ENCODE measurements around the gene IL23R.
"Not testable (repeated sequence)": the region's sequence is repeated elsewhere in the genome, so short reads cannot be mapped to it uniquely, and the experiment has no call there.

IL23R gene

DNA sequence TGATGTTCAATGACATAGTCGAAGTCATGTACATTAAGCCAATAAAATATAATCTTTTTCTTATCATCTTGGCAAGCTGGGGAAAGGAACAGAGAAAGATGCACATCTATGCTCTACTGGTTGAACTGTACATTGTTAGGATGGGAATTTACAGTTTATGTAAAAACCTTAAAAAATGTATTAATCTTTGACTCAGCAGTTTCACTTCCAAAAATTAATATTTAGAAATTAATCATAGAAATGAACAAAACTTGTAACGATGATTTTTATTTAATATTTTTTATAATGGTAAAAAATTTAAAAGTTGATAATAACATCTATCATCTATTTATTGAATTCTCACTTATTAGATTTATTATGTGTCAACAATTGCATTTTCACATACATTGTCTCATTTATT is 25.8 kb upstream of the IL23R start:
- no peak for TF ChIP-seq ZNF274 (IDR thresholded peaks at IDR 0.05; ENCODE audit: low read depth, low read length)
- no peak overlapping the region for H3K4me3 ChIP-seq (ENCODE audit: low read length)

DNA sequence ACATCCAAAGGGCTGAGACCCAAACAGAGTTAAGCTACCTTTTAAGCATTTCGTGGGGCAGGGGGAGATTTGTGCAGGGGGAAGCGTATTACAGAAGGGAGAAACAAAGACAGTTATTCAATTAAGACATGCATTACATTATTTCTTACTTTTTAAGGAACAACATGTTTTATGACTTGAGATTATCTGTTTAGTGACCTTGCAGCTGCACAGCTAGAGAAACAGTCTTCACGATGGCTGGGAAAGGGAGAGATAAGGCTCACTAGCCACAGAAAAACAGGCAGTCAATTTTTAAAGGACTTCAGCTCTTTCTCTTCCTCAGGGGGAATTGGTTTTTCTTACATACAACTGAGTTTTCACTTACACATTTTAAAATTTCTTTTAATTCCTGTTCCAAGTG is 24.4 kb upstream of the IL23R start:
- not testable (repeated sequence) for H3K4me3 ChIP-seq (ENCODE audit: low read length)

DNA sequence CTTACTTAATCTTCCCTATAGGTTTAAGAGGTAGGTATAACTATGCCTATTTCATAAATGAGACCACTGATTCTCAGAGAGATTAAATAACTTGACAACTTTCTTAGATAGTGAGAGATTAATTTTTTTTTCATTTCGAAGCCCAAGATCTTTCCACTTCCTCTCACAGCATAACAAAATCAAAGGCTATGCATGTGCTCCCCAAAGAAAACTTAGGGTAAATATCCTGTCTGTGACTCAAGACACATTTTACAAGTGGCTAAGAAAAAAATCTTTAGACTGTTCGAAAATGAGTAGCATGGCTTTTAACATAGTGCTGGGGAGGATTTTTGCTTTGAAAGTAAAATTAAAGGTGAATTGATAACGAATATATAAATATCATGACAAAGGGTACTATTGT is 23.3 kb upstream of the IL23R start:
- TF ChIP-seq ZNF274 (IDR thresholded peaks at IDR 0.05; ENCODE audit: low read depth, low read length) = no peak
- H3K4me3 ChIP-seq (ENCODE audit: low read length) = no peak overlapping the region

DNA sequence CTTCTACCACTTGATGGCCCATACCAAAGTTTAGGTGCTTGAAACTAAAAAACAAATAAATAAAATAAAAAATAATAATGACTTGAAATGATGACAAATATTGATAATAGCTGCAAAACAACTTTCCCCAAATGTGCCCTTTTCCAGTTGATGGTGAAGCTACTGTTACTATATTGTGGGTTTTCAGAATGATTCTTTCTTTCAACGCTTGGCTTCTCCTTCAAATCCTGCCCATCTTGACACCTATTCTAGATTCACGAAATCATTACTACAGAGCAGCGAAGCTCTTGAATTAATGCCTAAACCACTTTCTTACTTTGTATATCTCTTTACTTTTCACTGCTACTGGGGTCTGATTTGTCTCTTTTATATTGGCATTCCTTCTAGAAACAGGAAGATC is 22.3 kb upstream of the IL23R start:
- no peak for TF ChIP-seq ZNF274 (IDR thresholded peaks at IDR 0.05; ENCODE audit: low read depth, low read length)
- H3K4me3 ChIP-seq (ENCODE audit: low read length) = no peak overlapping the region

DNA sequence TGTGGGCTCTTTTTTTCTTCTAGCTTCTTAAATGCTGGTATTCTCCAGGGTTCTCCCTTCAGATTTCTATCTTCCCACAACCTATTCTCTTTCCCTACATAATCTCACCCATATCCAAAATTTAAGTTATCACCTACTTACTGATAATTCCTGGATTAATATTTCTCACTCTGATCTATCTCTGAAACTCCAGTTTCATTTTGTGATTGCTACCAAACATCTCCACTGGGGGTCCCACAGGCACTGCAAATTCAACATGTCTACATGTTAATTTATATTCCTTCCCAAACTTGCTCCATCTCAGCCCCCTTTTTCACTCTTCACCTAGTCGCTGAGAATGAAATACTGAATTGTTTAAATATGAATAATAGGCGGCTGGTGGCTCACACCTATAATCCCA is 21.6 kb upstream of the IL23R start:
- TF ChIP-seq ZNF274 (IDR thresholded peaks at IDR 0.05; ENCODE audit: low read depth, low read length) = no peak
- no peak overlapping the region for H3K4me3 ChIP-seq (ENCODE audit: low read length)

DNA sequence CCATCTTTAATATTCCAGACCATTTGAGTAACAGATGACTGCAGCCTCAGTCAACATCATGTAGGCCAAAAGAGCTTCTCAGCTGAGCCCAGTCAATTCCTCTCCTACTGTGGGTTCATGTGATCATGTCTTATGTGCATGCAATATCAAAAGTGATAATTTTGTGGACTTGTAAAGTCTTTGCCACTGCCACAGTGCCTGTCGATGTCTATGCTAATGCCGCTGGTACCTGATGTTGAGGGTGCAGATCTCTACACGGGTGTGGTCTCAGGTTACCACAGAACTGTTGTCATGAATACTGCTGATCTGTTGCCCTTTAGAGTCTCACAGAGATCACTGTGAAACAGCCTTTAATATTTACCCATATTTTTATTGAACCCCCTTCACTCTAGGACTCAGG is 20.2 kb upstream of the IL23R start:
- TF ChIP-seq ZNF274 (IDR thresholded peaks at IDR 0.05; ENCODE audit: low read depth, low read length) = no peak

DNA sequence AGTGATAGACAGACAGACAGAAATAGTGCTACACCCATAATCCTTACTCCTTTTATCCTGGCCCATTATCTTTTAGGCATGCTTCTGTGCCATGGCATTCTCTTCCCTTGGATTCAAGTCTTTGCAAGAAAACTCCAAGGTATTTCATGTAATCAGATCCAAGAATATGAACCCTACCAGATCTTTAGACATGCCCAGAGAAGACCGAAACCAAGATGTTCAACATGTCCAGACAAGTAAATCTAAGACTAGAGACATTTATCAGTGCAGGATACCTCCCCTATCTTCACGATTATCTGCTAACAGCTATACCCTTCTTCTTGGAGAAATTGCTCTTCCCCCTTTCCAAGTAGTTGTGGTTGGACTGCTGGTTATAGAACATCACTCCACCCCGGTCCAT is 19.7 kb upstream of the IL23R start:
- TF ChIP-seq ZNF274 (IDR thresholded peaks at IDR 0.05; ENCODE audit: low read depth, low read length) = no peak
- no peak overlapping the region for H3K4me3 ChIP-seq (ENCODE audit: low read length)

More for the DNA sequence above, 20.2 kb upstream of the IL23R start:
- no peak overlapping the region for H3K4me3 ChIP-seq (ENCODE audit: low read length)

DNA sequence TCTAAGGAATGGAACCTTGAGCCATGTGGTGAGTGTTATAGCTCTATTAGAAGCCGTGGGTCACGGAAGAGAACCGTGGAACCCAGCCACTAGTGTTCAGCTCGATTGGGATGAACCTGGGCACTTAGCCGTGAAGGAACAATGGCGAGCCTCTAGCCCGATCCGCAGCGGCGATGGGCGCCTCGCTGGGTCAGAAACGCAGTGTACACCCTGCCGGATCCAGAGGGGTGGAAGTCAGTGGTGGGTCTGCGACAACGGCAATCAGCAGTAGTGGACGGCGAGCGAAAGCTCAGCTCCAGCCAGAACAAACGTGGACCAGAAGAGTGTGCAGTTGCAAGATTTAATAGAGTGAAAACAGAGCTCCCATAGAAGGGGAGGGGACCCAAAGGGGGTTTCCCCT is 18.3 kb upstream of the IL23R start:
- H3K4me3 ChIP-seq (ENCODE audit: low read length) = not testable (repeated sequence)

GRCh38 chr1:67148516-67149178 is 17.6 kb upstream of the IL23R start:
- TF ChIP-seq ZNF274 (IDR thresholded peaks at IDR 0.05; ENCODE audit: low read depth, low read length) = no peak
- H3K4me3 ChIP-seq (ENCODE audit: low read length) = no peak overlapping the region

DNA sequence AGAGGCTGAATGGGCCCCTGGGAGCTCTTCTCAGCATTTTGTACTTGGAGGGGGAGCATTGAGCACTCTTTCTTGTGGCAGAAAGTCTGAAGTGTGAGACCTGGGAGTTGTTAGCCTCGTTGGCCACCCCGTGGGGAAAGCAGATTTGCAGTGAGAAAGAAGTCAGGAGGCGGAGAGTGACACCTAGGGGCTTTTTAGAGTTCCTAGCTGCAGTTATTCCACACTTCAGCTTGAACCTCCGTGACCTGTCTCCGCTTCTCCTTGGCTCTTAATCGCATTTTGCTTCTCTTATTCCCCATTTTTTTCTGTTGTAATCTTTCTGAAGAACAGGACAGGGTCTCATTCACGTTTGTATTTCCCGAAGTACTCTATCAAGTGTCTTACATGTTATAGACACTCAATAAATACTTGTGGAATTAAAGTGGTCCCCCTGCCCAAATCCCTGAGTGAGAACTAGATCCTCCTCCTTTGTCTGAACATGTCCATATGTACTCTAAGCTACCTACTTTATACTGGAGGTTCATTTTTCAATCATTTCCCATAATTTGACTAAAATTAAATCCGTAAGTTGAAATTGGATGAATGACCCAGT is 17.0 kb upstream of the IL23R start:
- TF ChIP-seq ZNF274 (IDR thresholded peaks at IDR 0.05; ENCODE audit: low read depth, low read length) = no peak
- H3K4me3 ChIP-seq (ENCODE audit: low read length) = no peak overlapping the region

- H3K4me3 ChIP-seq (ENCODE audit: low read length) = no peak overlapping the region
- no peak for TF ChIP-seq ZNF274 (IDR thresholded peaks at IDR 0.05; ENCODE audit: low read depth, low read length)
These were observed 15.3 kb upstream of the IL23R start for GRCh38 chr1:67150931-67151330.

DNA sequence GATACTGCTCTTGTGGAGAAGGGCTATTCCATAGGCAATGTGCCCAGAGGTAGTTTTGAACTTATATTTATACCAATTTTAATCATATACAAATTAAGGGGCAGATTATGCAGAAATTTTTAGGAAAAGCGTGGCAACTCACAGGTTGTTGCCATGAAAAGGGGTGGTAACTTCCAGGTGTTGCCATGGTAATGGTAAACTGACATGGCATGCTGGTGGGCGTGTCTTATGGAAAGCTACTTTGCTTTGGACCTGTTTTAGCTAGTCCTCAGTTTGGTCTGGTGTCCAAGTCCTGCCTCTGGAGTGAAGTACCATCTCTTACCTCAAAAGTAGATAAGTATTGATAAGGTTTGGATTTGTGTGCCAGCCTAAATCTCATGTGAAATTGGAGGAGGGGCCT is 7.9 kb upstream of the IL23R start:
- no peak for TF ChIP-seq ZNF274 (IDR thresholded peaks at IDR 0.05; ENCODE audit: low read depth, low read length)
- no peak overlapping the region for H3K4me3 ChIP-seq (ENCODE audit: low read length)

DNA sequence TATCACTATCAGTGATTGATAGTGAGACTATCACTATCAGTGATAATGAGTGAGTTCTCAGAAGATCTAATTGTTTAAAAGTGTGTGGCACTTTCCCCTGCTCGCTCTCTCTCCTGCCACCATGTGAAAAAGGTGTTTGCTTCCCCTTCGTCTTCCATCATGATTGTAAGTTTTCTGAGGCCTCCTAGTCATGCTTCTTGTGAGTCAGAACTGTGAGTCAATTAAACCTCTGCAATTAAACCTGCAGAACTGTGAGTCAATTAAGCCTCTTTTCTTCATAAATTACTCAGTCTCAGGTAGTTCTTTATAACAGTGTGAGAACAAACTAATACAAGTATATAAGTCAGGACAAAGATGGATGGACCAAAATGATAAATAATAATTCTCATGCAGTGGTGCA is 7.0 kb upstream of the IL23R start:
- TF ChIP-seq ZNF274 (IDR thresholded peaks at IDR 0.05; ENCODE audit: low read depth, low read length) = no peak
- H3K4me3 ChIP-seq (ENCODE audit: low read length) = no peak overlapping the region

GRCh38 chr1:67162954-67163353 is 3.3 kb upstream of the IL23R start:
- no peak for TF ChIP-seq ZNF274 (IDR thresholded peaks at IDR 0.05; ENCODE audit: low read depth, low read length)

DNA sequence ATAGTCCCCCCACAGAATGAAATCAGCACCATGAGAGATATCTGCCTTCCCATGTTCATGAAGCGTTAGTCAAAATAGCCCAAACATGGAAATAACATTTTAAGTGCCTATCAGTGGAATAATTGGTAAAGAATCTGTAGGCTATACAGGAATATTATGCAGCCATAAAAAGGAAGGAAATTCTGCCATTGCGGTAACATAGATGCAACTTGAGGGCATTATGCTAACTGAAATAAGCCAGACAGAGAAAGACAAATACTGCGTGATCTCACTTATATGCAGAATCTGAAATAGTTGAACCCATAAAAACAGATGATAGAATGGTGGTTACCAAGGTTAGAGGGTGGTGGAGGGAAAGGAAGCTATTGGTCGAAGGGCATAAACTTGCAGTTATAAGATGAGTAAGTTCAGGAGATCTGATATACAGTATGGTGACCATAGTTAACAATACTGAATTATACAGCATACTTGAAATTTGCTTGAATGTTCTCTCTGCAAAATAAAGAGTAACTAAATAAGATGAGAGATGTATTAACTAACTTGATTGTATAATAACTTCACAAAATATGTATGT is 699 bp upstream of the IL23R start:
- no peak for TF ChIP-seq ZNF274 (IDR thresholded peaks at IDR 0.05; ENCODE audit: low read depth, low read length)
- H3K4me3 ChIP-seq (ENCODE audit: low read length) = no peak overlapping the region

More at GRCh38 chr1:67162954-67163353, 3.3 kb upstream of the IL23R start:
- no peak overlapping the region for H3K4me3 ChIP-seq (ENCODE audit: low read length)

GRCh38 chr1:67169496-67169895 is 3.2 kb downstream of the IL23R start:
- no peak for TF ChIP-seq ZNF274 (IDR thresholded peaks at IDR 0.05; ENCODE audit: low read depth, low read length)
- H3K4me3 ChIP-seq (ENCODE audit: low read length) = no peak overlapping the region

Data from GM08714 (cell line).